ENCODE measurements around the gene GCNT4.

GRCh38 chr5:75050415-75050814 lies 1.9 kb downstream of the GCNT4 start:
- TF ChIP-seq EZH2 (IDR thresholded peaks at IDR 0.05; ENCODE audit: borderline replicate concordance, low read length) (no peak), CTCF (IDR thresholded peaks at IDR 0.05; ENCODE audit: low read length) (no peak)

Measured in OCI-LY1 (cell line).